Pulmonary artery endothelial cell (primary cell): ENCODE data around the gene BUB3. TPM values are rescaled to one million over a fixed set of nuclear protein-coding genes. Genes with fewer than 3 reads are reported as not detected.

ENCODE experiments used
- DNase-seq: peaks from one replicate; pipeline ENCODE4 v3.0.0-alpha.2; 2011; ENCODE audit warnings: low read depth, low spot score
- total RNA-seq: library from RNA; depleted of rRNA; stranded (reverse); fragments of >200 nt; gene quantifications from 2 replicates; pipeline ENCODE4 v1.2.3, GENCODE V29; 2014

The BUB3 gene
- total RNA-seq, 1 donor from 2014 or later: 323 TPM

- no peak for DNase-seq
These were observed 13.2 kb upstream of the BUB3 start for GRCh38 chr10:123140983-123141390.

GRCh38 chr10:123141791-123142700, 12.2 kb upstream of the BUB3 start:
- no peak for DNase-seq

GRCh38 chr10:123142701-123143161, 11.5 kb upstream of the BUB3 start:
- no peak for DNase-seq

- DNase-seq: no peak
These were observed 10.9 kb upstream of the BUB3 start for GRCh38 chr10:123143162-123143824.

GRCh38 chr10:123143825-123144168, 10.4 kb upstream of the BUB3 start:
- no peak for DNase-seq

GRCh38 chr10:123144697-123145541, 9.3 kb upstream of the BUB3 start:
- DNase-seq: no peak

- no peak for DNase-seq
These were observed 8.6 kb upstream of the BUB3 start for GRCh38 chr10:123145542-123146012.

- no peak for DNase-seq
These were observed 7.9 kb upstream of the BUB3 start for GRCh38 chr10:123146013-123146893.

GRCh38 chr10:123146894-123147634, 7.1 kb upstream of the BUB3 start:
- no peak for DNase-seq

GRCh38 chr10:123147635-123148413, 6.4 kb upstream of the BUB3 start, which contains the start of gene HMX2:
TSS of gene HMX2 (plus strand) at chr10:123148136. CDS start at chr10:123148379, 243 bp downstream.
- DNase-seq: no peak

GRCh38 chr10:123148414-123149161, 5.6 kb upstream of the BUB3 start:
- DNase-seq: no peak

- DNase-seq: no peak
These were observed 5.0 kb upstream of the BUB3 start for GRCh38 chr10:123149162-123149567.

GRCh38 chr10:123149568-123150270, 4.5 kb upstream of the BUB3 start:
- DNase-seq: no peak

GRCh38 chr10:123150271-123150985, 3.8 kb upstream of the BUB3 start:
- DNase-seq: no peak

GRCh38 chr10:123150986-123151736, 3.0 kb upstream of the BUB3 start:
- DNase-seq: no peak

- DNase-seq: no peak
These were observed 2.5 kb upstream of the BUB3 start for GRCh38 chr10:123151737-123152135.
